NCI-H1694 (cell line): ENCODE results near the gene SLC8A1.

ENCODE experiments used
- DNase-seq: peaks from one replicate; lab custom pipeline; 2025; lab: John Stamatoyannopoulos, UW

The SLC8A1 gene

DNA sequence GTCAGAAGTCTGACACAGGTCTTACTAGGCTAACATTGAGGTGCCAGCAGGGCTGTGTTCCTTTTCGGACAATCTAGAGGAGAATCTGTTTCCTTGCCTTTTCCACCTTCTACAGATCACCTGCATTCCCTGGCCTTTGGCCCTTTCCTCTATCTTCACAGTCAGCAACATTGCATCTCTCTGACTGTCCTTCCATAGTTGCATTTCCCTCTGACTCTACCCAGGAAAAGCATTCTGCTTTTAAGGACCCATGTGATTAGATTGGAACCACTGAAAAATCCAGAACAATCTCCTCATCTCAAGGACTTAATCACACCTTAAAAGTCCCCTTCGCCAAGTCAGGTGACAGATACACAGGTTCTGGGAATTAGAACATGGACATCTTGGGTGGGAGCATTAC lies 181.5 kb downstream of the SLC8A1 start:
- no peak for DNase-seq

DNA sequence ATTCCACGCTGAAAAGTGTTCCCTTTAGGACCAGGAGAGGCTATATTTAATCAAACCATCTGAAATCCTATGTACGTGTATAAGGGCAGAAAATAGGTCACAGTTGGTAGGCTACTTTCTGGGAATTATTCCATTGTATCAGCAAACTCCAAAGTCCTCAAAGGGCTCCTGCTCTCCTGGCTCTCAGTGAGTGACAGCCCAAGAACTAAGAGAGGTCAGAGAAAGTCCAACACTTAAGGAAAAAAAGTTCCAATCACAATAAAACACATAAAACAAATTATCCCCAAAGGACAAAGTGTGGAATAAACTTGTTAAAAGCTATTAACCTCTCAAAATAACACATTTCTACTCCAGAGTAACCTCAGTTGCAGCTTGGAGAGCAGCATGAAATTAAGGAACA lies 183.3 kb downstream of the SLC8A1 start:
- DNase-seq = no peak

- no peak for DNase-seq
Observed at GRCh38 chr2:40266201-40266600, 185.7 kb downstream of the SLC8A1 start.

GRCh38 chr2:40265602-40266001 lies 186.3 kb downstream of the SLC8A1 start:
- no peak for DNase-seq

DNA sequence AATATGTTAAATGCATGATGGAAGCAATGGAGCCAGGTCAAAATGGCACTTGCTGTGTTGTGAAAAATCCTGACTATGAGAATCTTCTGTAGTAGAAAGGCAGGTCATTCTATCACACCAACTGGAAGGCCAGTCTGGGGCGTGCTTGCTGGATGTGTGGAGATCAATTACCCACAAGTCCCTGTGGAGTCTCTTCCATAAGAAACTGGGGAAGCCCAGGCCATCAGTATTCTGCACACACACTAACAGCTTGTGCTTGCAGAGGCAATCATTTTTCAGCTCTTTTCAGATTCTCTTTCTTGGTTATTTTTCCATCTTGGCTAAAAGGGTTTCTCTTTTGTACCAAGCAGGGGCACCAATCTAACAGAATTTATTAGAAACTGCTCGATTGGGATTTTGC lies 190.8 kb downstream of the SLC8A1 start:
- no peak for DNase-seq

- DNase-seq = no peak
Observed at GRCh38 chr2:40260437-40260836, 191.5 kb downstream of the SLC8A1 start.

- DNase-seq = no peak
Observed at GRCh38 chr2:40259900-40260299, 192.0 kb downstream of the SLC8A1 start.

DNA sequence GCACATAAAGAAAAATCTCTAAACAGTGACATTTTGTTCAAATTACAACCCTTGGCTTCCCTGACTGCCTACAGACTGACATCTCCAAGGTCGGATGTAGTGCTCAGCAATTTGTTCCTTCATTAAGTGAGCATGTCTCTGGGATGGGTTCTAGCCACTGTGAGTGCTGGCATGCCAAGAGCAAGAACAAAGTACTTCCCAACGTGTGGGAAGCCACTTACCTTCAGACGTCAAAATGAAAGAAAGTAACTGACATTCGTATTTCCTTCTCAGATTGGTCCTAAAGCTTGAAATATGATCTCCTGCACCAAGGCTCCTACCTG lies 193.8 kb downstream of the SLC8A1 start:
- DNase-seq = no peak

DNA sequence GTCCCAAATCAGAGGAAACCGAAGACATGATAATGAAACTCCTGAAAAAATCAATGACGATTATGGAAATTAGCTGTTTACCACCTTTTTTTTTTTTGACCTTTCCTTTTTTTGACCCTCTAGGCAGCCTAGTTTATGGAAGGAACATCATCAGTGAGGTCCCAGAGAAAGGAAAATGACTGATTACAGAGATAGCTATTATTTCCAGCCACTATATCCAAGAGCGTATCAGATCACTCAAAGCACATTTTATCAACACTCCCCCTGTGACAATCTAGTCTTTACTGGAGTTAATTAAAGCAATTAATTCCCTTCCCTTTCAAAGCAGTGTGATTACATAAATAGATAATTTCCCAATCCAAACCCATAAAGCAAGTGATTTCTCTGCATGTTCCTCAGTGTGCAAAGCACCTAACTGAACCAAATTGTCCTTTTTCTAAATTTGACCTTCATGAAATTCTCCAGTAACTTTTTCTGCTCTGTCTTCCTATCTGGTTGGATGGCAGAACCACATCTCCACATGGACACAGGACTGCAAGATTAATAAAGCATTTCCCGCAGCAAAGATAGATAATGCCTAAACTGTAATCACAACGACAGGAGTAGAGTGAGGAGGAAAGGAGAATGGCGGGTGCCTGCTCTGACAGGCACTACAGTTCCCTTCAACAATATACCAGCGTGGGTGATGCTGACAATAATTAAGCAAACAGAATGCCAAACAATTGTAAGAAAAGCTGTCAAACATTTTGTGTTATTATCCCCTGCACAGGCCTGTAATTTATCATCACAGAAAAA lies 194.4 kb downstream of the SLC8A1 start:
- DNase-seq = no peak

- DNase-seq = peak; percentile 21
Observed at GRCh38 chr2:40256649-40257048, 195.2 kb downstream of the SLC8A1 start.

DNA sequence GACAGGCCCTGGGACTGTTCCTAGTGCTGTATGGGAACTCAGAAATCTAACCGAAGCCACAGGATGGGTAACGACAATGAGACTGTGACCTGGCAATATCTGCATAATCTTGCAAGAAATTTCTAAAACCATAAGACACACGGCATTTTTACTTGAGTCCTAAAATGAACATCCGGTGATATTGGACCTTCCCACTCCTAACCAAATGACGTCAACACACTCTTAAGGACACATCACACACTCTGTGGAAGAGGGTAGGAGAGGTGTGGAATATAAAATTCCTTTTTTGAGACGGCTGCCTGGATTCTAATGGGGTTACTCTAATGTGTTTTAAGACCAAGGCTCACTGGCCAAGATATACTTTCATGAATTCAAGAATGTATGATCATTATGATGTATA lies 195.9 kb downstream of the SLC8A1 start:
- no peak for DNase-seq

DNA sequence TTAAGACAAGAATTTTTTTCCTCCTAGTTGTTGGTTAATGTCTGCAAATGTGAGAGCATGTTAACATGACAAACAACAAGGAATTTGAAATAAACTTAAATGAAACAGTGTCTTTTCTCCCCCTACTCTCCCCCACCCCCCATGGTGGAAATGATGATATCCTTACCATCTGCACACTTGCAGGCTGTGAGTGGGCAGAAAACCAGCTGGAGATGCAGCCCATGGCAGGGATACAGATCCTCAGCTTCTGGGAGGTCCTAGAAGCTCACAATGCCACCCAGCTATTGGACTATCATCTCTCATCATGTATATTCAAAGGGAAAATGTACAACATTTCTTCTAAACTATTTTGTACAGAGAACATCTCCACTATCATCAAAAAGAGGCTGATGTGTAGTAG lies 196.8 kb downstream of the SLC8A1 start:
- no peak for DNase-seq

- no peak for DNase-seq
Observed at GRCh38 chr2:40254611-40255010, 197.3 kb downstream of the SLC8A1 start.

GRCh38 chr2:40251137-40251536 lies 200.8 kb downstream of the SLC8A1 start:
- DNase-seq = no peak

- DNase-seq = no peak
Observed at GRCh38 chr2:40249577-40249976, 202.3 kb downstream of the SLC8A1 start.

DNA sequence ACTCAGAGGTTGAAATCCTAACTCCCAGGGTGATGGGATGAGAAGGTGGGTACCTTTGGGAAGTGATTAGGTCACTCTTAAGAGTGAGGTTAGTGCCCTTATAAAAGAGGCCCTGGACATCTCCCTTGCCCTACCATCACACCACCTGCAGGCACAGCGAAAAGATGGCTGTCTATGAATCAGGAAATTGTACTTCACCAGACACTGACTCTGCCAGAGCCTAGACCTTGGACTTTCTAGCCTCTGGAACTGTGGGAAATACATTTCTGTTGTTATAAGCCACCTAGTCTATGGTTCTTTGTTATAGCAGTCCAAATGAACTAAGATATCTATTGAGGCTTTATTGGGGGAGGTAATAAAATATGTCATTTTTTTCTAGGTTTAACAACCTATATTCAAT lies 203.6 kb downstream of the SLC8A1 start:
- DNase-seq = no peak

- DNase-seq = peak; percentile 47
Observed at GRCh38 chr2:40244675-40245074, 207.2 kb downstream of the SLC8A1 start.

DNA sequence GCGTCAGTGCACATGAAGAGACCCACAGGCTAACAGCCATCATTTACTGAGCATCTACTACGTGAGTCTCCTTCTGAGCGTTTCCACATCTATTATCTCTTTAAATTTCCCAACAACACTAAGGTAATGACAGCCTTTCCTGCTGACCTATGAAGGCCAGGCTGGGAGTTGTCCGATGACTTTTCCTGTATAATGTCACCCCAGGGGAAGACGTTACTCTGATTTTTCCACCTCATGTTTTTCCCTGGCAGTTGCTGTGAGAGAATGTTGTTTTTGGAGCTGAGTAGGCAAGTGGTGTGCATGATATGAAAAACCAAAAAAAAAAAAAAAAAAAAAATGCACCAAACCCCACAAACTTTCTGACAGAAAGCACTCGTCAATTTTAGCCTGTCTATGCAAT lies 207.6 kb downstream of the SLC8A1 start:
- no peak for DNase-seq

- no peak for DNase-seq
Observed at GRCh38 chr2:40243581-40244187, 208.2 kb downstream of the SLC8A1 start.

GRCh38 chr2:40242315-40242714 lies 209.6 kb downstream of the SLC8A1 start:
- DNase-seq = no peak

DNA sequence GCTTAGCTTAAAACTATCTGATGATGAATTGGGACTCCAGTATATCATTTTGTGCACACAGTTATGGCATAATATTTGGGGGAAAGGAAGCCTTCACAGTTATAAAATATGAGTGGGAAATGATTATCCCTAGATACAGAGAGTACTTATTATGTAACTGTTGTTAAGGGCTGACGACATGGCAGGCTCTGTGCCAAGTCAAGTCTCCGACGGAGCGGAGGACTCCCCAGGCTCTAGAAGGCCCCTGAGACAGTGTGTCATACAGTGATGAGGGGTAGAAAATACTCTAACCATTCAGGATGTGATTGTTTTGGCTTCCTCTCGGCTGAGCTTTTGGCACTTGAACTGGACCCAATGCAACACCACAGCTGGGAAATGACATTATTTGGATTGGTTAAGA lies 211.8 kb downstream of the SLC8A1 start:
- DNase-seq = no peak

- no peak for DNase-seq
Observed at GRCh38 chr2:40230707-40231432, 221.0 kb downstream of the SLC8A1 start.

DNA sequence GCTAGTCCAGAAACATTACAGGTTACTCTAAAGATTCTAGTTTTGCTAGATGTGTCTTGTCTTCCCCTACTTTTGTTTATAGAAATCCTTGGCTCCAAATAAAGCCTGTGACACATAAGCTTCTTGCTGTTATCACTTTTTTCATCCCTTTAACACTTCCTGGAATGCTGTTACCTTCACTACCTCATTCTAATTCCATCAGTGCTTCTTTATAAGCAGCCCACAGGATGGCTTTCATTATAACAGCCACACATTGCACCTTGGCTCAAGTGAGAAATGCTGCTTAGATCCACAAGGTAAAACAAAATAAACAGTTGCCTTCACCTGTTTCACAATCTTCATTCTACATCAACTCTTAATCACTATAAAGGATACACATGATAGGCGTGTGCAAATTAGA lies 221.7 kb downstream of the SLC8A1 start:
- DNase-seq = no peak
